Neural cell (in vitro differentiated cells): Measurements from ENCODE around the gene MOGAT3.

Source experiments
- EP300 ChIP-seq: fragments of 450-650 bp; conservative IDR thresholded peaks from 2 replicates; pipeline ENCODE4 v1.6.1; 2014; ENCODE audit warnings: antibody characterized with exemption, mild to moderate bottlenecking, moderate library complexity; ENCODE audit not compliant: poor library complexity, severe bottlenecking
- EZH2 ChIP-seq: fragments of 200-600, 300-800 bp; shearing (Covaris generic), sonication (generic); IDR thresholded peaks from 2 replicates; pipeline ENCODE4 v1.6.1; 2014; ENCODE audit warnings: antibody characterized with exemption, low read length, borderline replicate concordance, mild to moderate bottlenecking; ENCODE audit not compliant: insufficient read depth, poor library complexity, severe bottlenecking
- MXI1 ChIP-seq: fragments of 450-650 bp; conservative IDR thresholded peaks from 2 replicates; pipeline ENCODE4 v1.6.1; 2014; ENCODE audit warnings: antibody characterized with exemption, mild to moderate bottlenecking; ENCODE audit not compliant: poor library complexity, severe bottlenecking
- POLR2AphosphoS5 ChIP-seq: IDR thresholded peaks from 2 replicates; pipeline ENCODE4 v1.6.1; 2012
- RAD21 ChIP-seq: fragments of 450-650 bp; conservative IDR thresholded peaks from 2 replicates; pipeline ENCODE4 v1.6.1; 2014; ENCODE audit warnings: antibody characterized with exemption, mild to moderate bottlenecking, moderate library complexity
- REST ChIP-seq: IDR thresholded peaks from 2 replicates; pipeline ENCODE4 v1.6.1; 2012; ENCODE audit warnings: borderline replicate concordance
- SMC3 ChIP-seq: fragments of 450-650 bp; conservative IDR thresholded peaks from 2 replicates; pipeline ENCODE4 v1.6.1; 2014; ENCODE audit warnings: antibody characterized with exemption, mild to moderate bottlenecking, moderate library complexity; ENCODE audit not compliant: poor library complexity
- TAF1 ChIP-seq: IDR thresholded peaks from 2 replicates; pipeline ENCODE4 v1.6.1; 2012; ENCODE audit warnings: low read depth
- TF ChIP-seq, protein P1 (sequence below): fragments of 450-650 bp; IDR thresholded peaks from 2 replicates; pipeline ENCODE4 v1.5.1; 2014; ENCODE audit warnings: antibody characterized with exemption, mild to moderate bottlenecking, moderate library complexity; ENCODE audit not compliant: poor library complexity, severe bottlenecking

DNA sequence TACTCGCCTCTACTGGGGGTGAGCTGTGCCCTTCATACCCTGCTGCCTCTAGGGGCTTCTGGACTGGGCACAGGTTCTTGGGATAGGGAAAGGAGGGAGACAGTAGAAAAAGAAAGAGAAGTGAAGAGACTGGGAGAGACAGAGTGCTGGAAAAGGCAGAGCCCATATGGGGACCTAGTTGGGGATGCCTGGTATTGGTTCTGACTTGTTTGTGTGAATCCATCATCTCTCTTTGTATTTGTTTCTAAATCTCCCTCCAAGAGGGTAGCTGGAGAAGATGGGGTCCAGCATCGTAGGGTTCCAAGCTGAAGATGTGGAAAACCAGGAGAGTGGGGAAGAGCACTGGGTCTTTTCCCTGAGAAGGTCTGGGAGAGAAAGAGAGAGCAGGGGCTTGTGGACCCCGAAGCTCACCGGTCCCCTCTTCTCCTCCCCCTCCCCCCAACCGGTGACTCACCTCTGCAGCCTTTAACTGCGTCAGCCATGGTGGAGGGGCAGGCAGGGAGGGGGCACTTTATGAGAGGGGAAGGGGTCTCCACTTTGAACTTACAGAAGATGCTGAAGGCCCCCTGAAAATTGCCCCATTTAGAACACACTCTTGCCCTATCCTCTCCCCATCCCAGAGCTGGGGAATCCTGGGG lies 32.3 kb downstream of the MOGAT3 start:
- TF ChIP-seq POLR2AphosphoS5 (no peak), EP300 (no peak), TAF1 (no peak), SMC3 (no peak), REST (no peak), EZH2 (no peak), MXI1 (no peak), RAD21 (no peak)
- TF ChIP-seq, protein P1, sequence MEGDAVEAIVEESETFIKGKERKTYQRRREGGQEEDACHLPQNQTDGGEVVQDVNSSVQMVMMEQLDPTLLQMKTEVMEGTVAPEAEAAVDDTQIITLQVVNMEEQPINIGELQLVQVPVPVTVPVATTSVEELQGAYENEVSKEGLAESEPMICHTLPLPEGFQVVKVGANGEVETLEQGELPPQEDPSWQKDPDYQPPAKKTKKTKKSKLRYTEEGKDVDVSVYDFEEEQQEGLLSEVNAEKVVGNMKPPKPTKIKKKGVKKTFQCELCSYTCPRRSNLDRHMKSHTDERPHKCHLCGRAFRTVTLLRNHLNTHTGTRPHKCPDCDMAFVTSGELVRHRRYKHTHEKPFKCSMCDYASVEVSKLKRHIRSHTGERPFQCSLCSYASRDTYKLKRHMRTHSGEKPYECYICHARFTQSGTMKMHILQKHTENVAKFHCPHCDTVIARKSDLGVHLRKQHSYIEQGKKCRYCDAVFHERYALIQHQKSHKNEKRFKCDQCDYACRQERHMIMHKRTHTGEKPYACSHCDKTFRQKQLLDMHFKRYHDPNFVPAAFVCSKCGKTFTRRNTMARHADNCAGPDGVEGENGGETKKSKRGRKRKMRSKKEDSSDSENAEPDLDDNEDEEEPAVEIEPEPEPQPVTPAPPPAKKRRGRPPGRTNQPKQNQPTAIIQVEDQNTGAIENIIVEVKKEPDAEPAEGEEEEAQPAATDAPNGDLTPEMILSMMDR: no peak
